Endodermal cell (in vitro differentiated cells): ENCODE results near the gene AMFR. TPM values are rescaled to one million over a fixed set of nuclear protein-coding genes. Genes with fewer than 3 reads are reported as not detected.

Source experiments
- DNase-seq: peaks from one replicate; pipeline ENCODE4 v3.0.0-alpha.2; 2017
- H3K27ac ChIP-seq: 2 replicates; pipeline ENCODE4 v1.5.1; 2013; ENCODE audit warnings: mild to moderate bottlenecking, low read depth, low read length, moderate library complexity
- H3K27me3 ChIP-seq: 2 replicates; pipeline ENCODE4 v1.6.1; 2013; ENCODE audit warnings: mild to moderate bottlenecking, low read length, moderate library complexity; ENCODE audit not compliant: insufficient read depth, control insufficient read depth, poor library complexity, severe bottlenecking
- H3K36me3 ChIP-seq: 2 replicates; pipeline ENCODE4 v1.7.0; 2013; ENCODE audit warnings: mild to moderate bottlenecking, low read length, moderate library complexity; ENCODE audit not compliant: control insufficient read depth, insufficient read depth
- H3K4me1 ChIP-seq: one replicate; pipeline ENCODE4 v1.7.0; 2013; ENCODE audit warnings: low read length; ENCODE audit not compliant: control insufficient read depth, insufficient read depth
- H3K4me3 ChIP-seq: 2 replicates; pipeline ENCODE4 v1.5.1; 2013; ENCODE audit warnings: mild to moderate bottlenecking, low read length, moderate library complexity
- H3K9ac ChIP-seq: 2 replicates; pipeline ENCODE4 v1.6.1; 2013; ENCODE audit warnings: mild to moderate bottlenecking, low read length, moderate library complexity; ENCODE audit not compliant: poor library complexity, severe bottlenecking; ENCODE audit errors: extremely low read depth
- H3K9me3 ChIP-seq: 2 replicates; pipeline ENCODE4 v1.6.1; 2013; ENCODE audit warnings: mild to moderate bottlenecking, low read length, moderate library complexity; ENCODE audit not compliant: control insufficient read depth
- H3K27ac Mint-ChIP-seq: 2 replicates; pipeline ENCODE4 v1.8.0; 2020; ENCODE audit warnings: mixed read lengths
- H3K27me3 Mint-ChIP-seq: 2 replicates; pipeline ENCODE4 v1.8.0; 2021; ENCODE audit warnings: mild to moderate bottlenecking, mixed read lengths; ENCODE audit not compliant: insufficient read depth
- H3K36me3 Mint-ChIP-seq: 2 replicates; pipeline ENCODE4 v1.8.0; 2020; ENCODE audit warnings: low read depth, mixed read lengths
- H3K4me1 Mint-ChIP-seq: 2 replicates; pipeline ENCODE4 v1.8.0; 2020; ENCODE audit warnings: mixed read lengths
- H3K4me3 Mint-ChIP-seq: 2 replicates; pipeline ENCODE4 v1.8.0; 2020; ENCODE audit warnings: mild to moderate bottlenecking, moderate library complexity, mixed read lengths
- H3K9me3 Mint-ChIP-seq: 2 replicates; pipeline ENCODE4 v1.8.0; 2020; ENCODE audit warnings: mild to moderate bottlenecking, mixed read lengths
- CTCF ChIP-seq: fragments of 200-600 bp; sonication (generic); conservative IDR thresholded peaks from 2 replicates; pipeline ENCODE4 v1.5.0; 2021; ENCODE audit warnings: antibody characterized with exemption, mild to moderate bottlenecking
- WGBS, 2 experiments: methylation state at CpG; one replicate each; pipeline versions ENCODE4 v1.1.5 to v1.1.7; 2013; ENCODE audit warnings: missing lambda C conversion rate in 2 of 2, mixed read lengths in 1 of 2; ENCODE audit not compliant: insufficient coverage in 1 of 2, insufficient read length in 1 of 2; 5-methylcytosine and 5-hydroxymethylcytosine counted together
- total RNA-seq, 2 donors: library from RNA; stranded (reverse); fragmentation: NEBNext Ultra II Directional in 1 of 2; extraction: Animal tissue kit (Norgen Biotek cat#: 25700) in 1 of 2; gene quantifications; 2 replicates in 1 of 2; 3 replicates in 1 of 2; pipeline ENCODE4 v1.2.1, GENCODE V29; 2021

Gene AMFR
- total RNA-seq, 2 donors from 2014 or later = 77.0 to 81.6 TPM

DNA sequence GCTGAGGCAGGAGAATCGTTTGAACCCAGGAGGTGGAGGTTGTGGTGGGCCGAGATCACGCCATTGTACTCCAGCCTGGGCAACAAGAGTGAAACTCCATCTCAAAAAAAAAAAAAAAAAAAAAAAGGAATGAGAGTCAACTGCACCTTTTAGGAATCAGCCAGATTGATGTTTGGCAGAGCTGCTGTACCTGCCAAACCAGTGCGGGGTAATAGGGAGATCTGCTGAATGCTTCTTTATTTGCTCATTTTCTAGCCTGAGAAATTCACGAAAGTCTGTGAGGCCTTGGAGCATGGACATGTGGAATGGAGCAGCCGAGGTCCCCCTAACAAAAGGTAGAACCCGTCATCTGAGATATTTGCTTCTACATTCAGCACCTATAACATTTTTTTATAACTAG, 44.4 kb upstream of the AMFR start:
- Histone ChIP-seq H3K4me1 (no peaks in the 10 kb centered on the region), H3K36me3 (peaks cover 87% of the 10 kb centered on the region), H3K9me3 (no peaks in the 10 kb centered on the region), H3K9ac (no peak overlapping the region), H3K27ac (no peak overlapping the region), H3K4me3 (no peak overlapping the region), H3K27me3 (no peaks in the 10 kb centered on the region)
- no peaks in the 10 kb centered on the region for H3K9me3 Mint-ChIP-seq
- WGBS, 2 experiments = 93 to 100% methylated on average over 2 to 7 of the region's 7 CpGs
- no peak for DNase-seq
- H3K4me3 Mint-ChIP-seq = no peak overlapping the region
- H3K27ac Mint-ChIP-seq = no peak overlapping the region
- H3K27me3 Mint-ChIP-seq = no peaks in the 10 kb centered on the region
- TF ChIP-seq CTCF = no peak
- H3K36me3 Mint-ChIP-seq = peaks cover 75% of the 10 kb centered on the region
- peaks cover 2% of the 10 kb centered on the region for H3K4me1 Mint-ChIP-seq

DNA sequence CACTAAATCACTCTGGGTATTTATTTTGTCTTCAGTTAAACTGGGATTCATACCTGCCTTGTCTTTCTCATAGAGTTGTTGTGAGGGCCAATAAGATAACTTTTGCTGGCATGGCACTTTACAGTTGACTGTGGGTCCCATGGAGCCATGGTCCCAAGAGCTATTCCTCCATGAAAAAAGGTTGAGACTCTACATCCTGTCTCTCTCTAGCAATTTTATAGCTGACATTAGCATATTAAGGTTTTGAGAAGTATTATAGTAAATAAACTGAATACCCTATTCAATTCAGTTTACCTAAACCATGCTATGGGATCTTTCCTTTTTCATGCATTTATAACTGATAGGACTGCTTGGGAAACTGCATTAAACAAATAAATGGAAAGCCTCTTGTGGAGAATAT, 43.5 kb upstream of the AMFR start:
- Mint-ChIP-seq H3K27ac (no peak overlapping the region), H3K4me1 (no peaks in the 10 kb centered on the region), H3K36me3 (peaks cover 80% of the 10 kb centered on the region), H3K9me3 (no peaks in the 10 kb centered on the region), H3K27me3 (no peaks in the 10 kb centered on the region), H3K4me3 (no peak overlapping the region)
- no peak for DNase-seq
- Histone ChIP-seq H3K27me3 (no peaks in the 10 kb centered on the region), H3K4me3 (no peak overlapping the region), H3K27ac (no peak overlapping the region), H3K9me3 (no peaks in the 10 kb centered on the region), H3K4me1 (no peaks in the 10 kb centered on the region), H3K36me3 (peaks cover 89% of the 10 kb centered on the region), H3K9ac (no peak overlapping the region)
- no peak for TF ChIP-seq CTCF

- Mint-ChIP-seq H3K27ac (no peak overlapping the region), H3K4me1 (no peaks in the 10 kb centered on the region), H3K9me3 (no peaks in the 10 kb centered on the region), H3K27me3 (no peaks in the 10 kb centered on the region), H3K4me3 (no peak overlapping the region), H3K36me3 (peaks cover 77% of the 10 kb centered on the region)
- Histone ChIP-seq H3K27me3 (no peaks in the 10 kb centered on the region), H3K9ac (no peak overlapping the region), H3K4me1 (no peaks in the 10 kb centered on the region), H3K36me3 (peaks cover 86% of the 10 kb centered on the region), H3K4me3 (no peak overlapping the region), H3K9me3 (no peaks in the 10 kb centered on the region), H3K27ac (no peak overlapping the region)
- WGBS, 2 experiments = 94 to 98% methylated on average over 2 of the region's 2 CpGs
- no peak for DNase-seq
- no peak for TF ChIP-seq CTCF
Observed at GRCh38 chr16:56466344-56466743, 41.0 kb upstream of the AMFR start.
